HL-60 (cell line): ENCODE data around the gene SPART.

ENCODE experiments used
- DNase-seq, 2 experiments: peaks; one replicate each; pipeline ENCODE4 v3.0.0-alpha.2; 2010 to 2020; ENCODE audit warnings: low read depth in 1 of 2, low spot score in 1 of 2
- H3K27ac ChIP-seq: fragments of 250-450 bp; sonication (Bioruptor Pico); replicated peaks from 2 replicates; pipeline ENCODE4 v1.5.1; 2020; ENCODE audit warnings: mild to moderate bottlenecking, moderate library complexity
- H3K27me3 ChIP-seq: fragments of 250-450 bp; sonication (Bioruptor Pico); 2 replicates; pipeline ENCODE4 v1.5.1; 2021; ENCODE audit warnings: mild to moderate bottlenecking, moderate library complexity; ENCODE audit not compliant: insufficient read depth, poor library complexity, severe bottlenecking
- H3K4me3 ChIP-seq: replicated peaks from 2 replicates; pipeline ENCODE4 v1.5.1; 2011; ENCODE audit warnings: mild to moderate bottlenecking, control low read depth, low read length; ENCODE audit not compliant: insufficient read depth
- GABPA ChIP-seq: IDR thresholded peaks from 2 replicates; pipeline ENCODE4 v1.6.1; 2012; ENCODE audit warnings: low read depth
- POLR2AphosphoS5 ChIP-seq: IDR thresholded peaks from 2 replicates; pipeline ENCODE4 v1.6.1; 2012; ENCODE audit warnings: low read depth
- SPI1 ChIP-seq: IDR thresholded peaks from 2 replicates; pipeline ENCODE4 v1.6.1; 2012; ENCODE audit warnings: low read depth, mild to moderate bottlenecking, borderline replicate concordance
- TF ChIP-seq, protein P1 (sequence below): IDR thresholded peaks from 2 replicates; pipeline ENCODE4 v1.6.1; 2012; ENCODE audit warnings: low read depth; ENCODE audit not compliant: insufficient replicate concordance
- TF ChIP-seq, protein P2 (sequence below): IDR thresholded peaks from one replicate; pipeline ENCODE4 v1.5.1; 2011; ENCODE audit warnings: low read length, control low read depth, inconsistent platforms; ENCODE audit not compliant: insufficient read depth

The SPART gene

GRCh38 chr13:36294096-36294495 is 52.1 kb downstream of the SPART start:
- DNase-seq: no peak
- no peak overlapping the region for H3K27ac ChIP-seq

DNA sequence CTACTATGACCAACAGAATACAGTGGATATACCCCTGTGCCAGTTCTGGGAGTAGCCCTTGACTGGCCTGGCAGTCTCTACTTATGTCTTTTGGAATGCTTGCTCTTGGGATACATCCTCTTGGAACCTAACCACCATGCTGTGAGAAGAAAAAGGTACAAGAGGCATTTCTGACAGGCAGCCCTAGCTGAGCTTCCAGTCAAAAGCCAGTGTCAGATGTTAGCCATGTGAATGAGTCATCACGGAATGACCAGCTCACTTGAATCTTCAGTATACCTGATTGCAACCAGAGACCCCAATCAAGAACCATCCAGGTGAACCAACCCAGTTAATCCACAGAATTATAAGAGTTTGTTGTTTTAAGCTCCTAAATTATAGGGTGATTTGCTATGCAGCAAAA is 52.7 kb downstream of the SPART start:
- Histone ChIP-seq H3K27me3 (no peaks in the 10 kb centered on the region), H3K27ac (no peak overlapping the region), H3K4me3 (no peak overlapping the region)
- DNase-seq: no peak
- TF ChIP-seq, protein P1, sequence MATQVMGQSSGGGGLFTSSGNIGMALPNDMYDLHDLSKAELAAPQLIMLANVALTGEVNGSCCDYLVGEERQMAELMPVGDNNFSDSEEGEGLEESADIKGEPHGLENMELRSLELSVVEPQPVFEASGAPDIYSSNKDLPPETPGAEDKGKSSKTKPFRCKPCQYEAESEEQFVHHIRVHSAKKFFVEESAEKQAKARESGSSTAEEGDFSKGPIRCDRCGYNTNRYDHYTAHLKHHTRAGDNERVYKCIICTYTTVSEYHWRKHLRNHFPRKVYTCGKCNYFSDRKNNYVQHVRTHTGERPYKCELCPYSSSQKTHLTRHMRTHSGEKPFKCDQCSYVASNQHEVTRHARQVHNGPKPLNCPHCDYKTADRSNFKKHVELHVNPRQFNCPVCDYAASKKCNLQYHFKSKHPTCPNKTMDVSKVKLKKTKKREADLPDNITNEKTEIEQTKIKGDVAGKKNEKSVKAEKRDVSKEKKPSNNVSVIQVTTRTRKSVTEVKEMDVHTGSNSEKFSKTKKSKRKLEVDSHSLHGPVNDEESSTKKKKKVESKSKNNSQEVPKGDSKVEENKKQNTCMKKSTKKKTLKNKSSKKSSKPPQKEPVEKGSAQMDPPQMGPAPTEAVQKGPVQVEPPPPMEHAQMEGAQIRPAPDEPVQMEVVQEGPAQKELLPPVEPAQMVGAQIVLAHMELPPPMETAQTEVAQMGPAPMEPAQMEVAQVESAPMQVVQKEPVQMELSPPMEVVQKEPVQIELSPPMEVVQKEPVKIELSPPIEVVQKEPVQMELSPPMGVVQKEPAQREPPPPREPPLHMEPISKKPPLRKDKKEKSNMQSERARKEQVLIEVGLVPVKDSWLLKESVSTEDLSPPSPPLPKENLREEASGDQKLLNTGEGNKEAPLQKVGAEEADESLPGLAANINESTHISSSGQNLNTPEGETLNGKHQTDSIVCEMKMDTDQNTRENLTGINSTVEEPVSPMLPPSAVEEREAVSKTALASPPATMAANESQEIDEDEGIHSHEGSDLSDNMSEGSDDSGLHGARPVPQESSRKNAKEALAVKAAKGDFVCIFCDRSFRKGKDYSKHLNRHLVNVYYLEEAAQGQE: no peak
- TF ChIP-seq SPI1 (no peak), GABPA (no peak), POLR2AphosphoS5 (no peak)
- TF ChIP-seq, protein P2, sequence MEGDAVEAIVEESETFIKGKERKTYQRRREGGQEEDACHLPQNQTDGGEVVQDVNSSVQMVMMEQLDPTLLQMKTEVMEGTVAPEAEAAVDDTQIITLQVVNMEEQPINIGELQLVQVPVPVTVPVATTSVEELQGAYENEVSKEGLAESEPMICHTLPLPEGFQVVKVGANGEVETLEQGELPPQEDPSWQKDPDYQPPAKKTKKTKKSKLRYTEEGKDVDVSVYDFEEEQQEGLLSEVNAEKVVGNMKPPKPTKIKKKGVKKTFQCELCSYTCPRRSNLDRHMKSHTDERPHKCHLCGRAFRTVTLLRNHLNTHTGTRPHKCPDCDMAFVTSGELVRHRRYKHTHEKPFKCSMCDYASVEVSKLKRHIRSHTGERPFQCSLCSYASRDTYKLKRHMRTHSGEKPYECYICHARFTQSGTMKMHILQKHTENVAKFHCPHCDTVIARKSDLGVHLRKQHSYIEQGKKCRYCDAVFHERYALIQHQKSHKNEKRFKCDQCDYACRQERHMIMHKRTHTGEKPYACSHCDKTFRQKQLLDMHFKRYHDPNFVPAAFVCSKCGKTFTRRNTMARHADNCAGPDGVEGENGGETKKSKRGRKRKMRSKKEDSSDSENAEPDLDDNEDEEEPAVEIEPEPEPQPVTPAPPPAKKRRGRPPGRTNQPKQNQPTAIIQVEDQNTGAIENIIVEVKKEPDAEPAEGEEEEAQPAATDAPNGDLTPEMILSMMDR: no peak

More at GRCh38 chr13:36294096-36294495, 52.1 kb downstream of the SPART start:
- Histone ChIP-seq H3K27me3 (no peaks in the 10 kb centered on the region), H3K4me3 (no peak overlapping the region)
- no peak for TF ChIP-seq GABPA
- TF ChIP-seq, protein P1: no peak
- no peak for TF ChIP-seq POLR2AphosphoS5
- TF ChIP-seq SPI1: no peak
- TF ChIP-seq, protein P2: no peak

DNA sequence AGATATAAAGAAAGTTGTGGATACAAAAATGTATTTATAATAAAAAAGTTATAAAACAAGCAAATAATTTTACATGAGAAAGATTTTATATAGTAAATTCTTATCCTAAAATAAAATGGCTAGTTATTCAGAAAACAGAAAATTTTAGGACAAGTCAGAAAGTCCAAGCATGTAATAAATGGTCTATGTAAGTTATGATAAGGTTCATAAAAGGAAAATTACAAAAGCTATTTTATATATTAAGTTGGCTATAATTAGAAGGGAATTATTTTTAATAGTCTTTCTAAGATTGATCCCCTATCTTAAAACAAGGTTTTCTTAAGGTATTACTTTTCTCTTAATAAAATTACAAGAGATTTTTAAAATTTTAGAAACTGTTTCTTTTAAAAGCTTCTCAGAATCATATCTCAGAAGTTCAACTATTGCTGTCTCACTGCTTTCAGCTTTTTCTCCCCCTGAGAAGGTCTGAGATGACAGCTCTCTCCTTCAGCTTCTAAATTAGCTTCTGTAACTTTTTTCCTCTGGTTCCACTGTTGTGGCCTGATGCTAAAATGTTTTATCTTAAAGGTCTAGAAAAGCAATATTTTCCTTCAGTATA is 57.3 kb downstream of the SPART start:
- no peak for DNase-seq
- TF ChIP-seq POLR2AphosphoS5 (no peak), GABPA (no peak), SPI1 (no peak)
- TF ChIP-seq, protein P1: no peak
- TF ChIP-seq, protein P2: no peak
- no peak overlapping the region for H3K27ac ChIP-seq
- no peak overlapping the region for H3K4me3 ChIP-seq
- no peaks in the 10 kb centered on the region for H3K27me3 ChIP-seq
